GM12878 (cell line): ENCODE measurements around the gene LCMT1. TPM values are rescaled to one million over a fixed set of nuclear protein-coding genes. Genes with fewer than 3 reads are reported as not detected.
"Not testable (repeated sequence)": the region's sequence is repeated elsewhere in the genome, so short reads cannot be mapped to it uniquely, and the experiment has no call there.

Experiments
- ATAC-seq: fragments of 200-7000 bp; cut with Tn5 transposase; 3 replicates; pipeline ENCODE4 v1.9.1; 2020; ENCODE audit warnings: mild to moderate bottlenecking, moderate library complexity
- BruUV-seq: library from RNA; stranded (reverse); fragments of 400-500 nt; replicated peaks from 2 replicates; lab custom pipeline; 2021; lab: Mats Ljungman, UMichigan
- CTCF ChIA-PET: fragments of 300-600 bp; sonication (Branson Sonifier 250); formaldehyde crosslinking; extraction: SDS; loops from one replicate; lab custom pipeline; 2021; ENCODE audit warnings: inconsistent platforms; lab: Yijun Ruan, JAX
- POLR2A ChIA-PET: fragments of 350-600 bp; formaldehyde crosslinking; extraction: SDS; loops from one replicate; lab custom pipeline; 2021; ENCODE audit warnings: inconsistent platforms; lab: Charles Lee
- RAD21 ChIA-PET: fragments of 300-600 bp; sonication (Branson Sonifier 250); formaldehyde crosslinking; loops from one replicate; lab custom pipeline; 2023; ENCODE audit warnings: antibody characterized with exemption; ENCODE audit not compliant: unreplicated experiment; lab: Charles Lee
- SMC1A ChIA-PET: fragments of 300-600 bp; sonication (Branson Sonifier 250); formaldehyde crosslinking; loops from one replicate; lab custom pipeline; 2023; ENCODE audit not compliant: unreplicated experiment, uncharacterized antibody; lab: Charles Lee
- DNase-seq: peaks from one replicate; pipeline ENCODE4 v3.0.0-alpha.2; 2011; ENCODE audit warnings: low read depth, low spot score
- FAIRE-seq: peaks from 3 replicates; lab custom pipeline; 2011; peaks lifted over from hg19 to GRCh38; lab: Jason Lieb, UNC
- H2AFZ ChIP-seq: 2 replicates; pipeline ENCODE4 v1.6.0; 2011; ENCODE audit warnings: low read depth, low read length, control low read depth; ENCODE audit not compliant: control insufficient read depth
- H3K27ac ChIP-seq: 2 replicates; pipeline ENCODE4 v1.5.1; 2011; ENCODE audit warnings: control low read depth; ENCODE audit not compliant: control insufficient read depth, insufficient read depth
- H3K27me3 ChIP-seq, 2 experiments: replicated peaks in 1 of 2; 2 replicates each; pipeline versions ENCODE4 v1.6.0 to v1.6.1; 2011; ENCODE audit warnings: low read length in 1 of 2; ENCODE audit not compliant: control insufficient read depth in 2 of 2, insufficient read depth in 2 of 2
- H3K36me3 ChIP-seq, 2 experiments: 2 replicates each; pipeline ENCODE4 v1.5.1; 2011; ENCODE audit warnings: low read length in 1 of 2; ENCODE audit not compliant: control insufficient read depth in 2 of 2, insufficient read depth in 2 of 2
- H3K4me1 ChIP-seq: 2 replicates; pipeline ENCODE4 v1.6.1; 2011; ENCODE audit warnings: mild to moderate bottlenecking, low read length, moderate library complexity, mixed read lengths; ENCODE audit not compliant: control insufficient read depth, insufficient read depth
- H3K4me2 ChIP-seq: 2 replicates; pipeline ENCODE4 v1.6.0; 2011; ENCODE audit warnings: control low read depth; ENCODE audit not compliant: control insufficient read depth, insufficient read depth
- H3K4me3 ChIP-seq: fragments of 200-600 bp; sonication (generic); 2 replicates; pipeline ENCODE4 v1.5.1; 2016
- H3K79me2 ChIP-seq: 2 replicates; pipeline ENCODE4 v1.6.0; 2011; ENCODE audit warnings: low read length; ENCODE audit not compliant: control insufficient read depth, insufficient read depth
- H3K9ac ChIP-seq: 2 replicates; pipeline ENCODE4 v1.8.0; 2011; ENCODE audit warnings: low read length, control low read depth, mixed read lengths; ENCODE audit not compliant: control insufficient read depth, insufficient read depth
- H3K9me3 ChIP-seq: replicated peaks from 3 replicates; pipeline ENCODE4 v1.5.1; 2011; ENCODE audit warnings: mild to moderate bottlenecking, low read length; ENCODE audit not compliant: control insufficient read depth, insufficient read depth
- H4K20me1 ChIP-seq: 2 replicates; pipeline ENCODE4 v1.6.0; 2011; ENCODE audit not compliant: control insufficient read depth, insufficient read depth
- ATF7 ChIP-seq: fragments of 450-650 bp; IDR thresholded peaks from 2 replicates; pipeline ENCODE4 v1.6.1; 2016; ENCODE audit warnings: low read depth, mild to moderate bottlenecking
- BHLHE40 ChIP-seq, 2 experiments: fragments of 450-650 bp in 1 of 2; IDR thresholded peaks; 2 replicates each; pipeline ENCODE4 v1.6.1; 2011 to 2017; ENCODE audit warnings: low read depth in 2 of 2, borderline replicate concordance in 1 of 2, improper control_type of control experiment in 1 of 2, low read length in 1 of 2, mild to moderate bottlenecking in 1 of 2
- CBFB ChIP-seq: IDR thresholded peaks from 2 replicates; pipeline ENCODE4 v1.6.1; 2016; ENCODE audit warnings: antibody characterized with exemption, low read depth
- CBX5 ChIP-seq: sonication (generic); IDR thresholded peaks from 2 replicates; pipeline ENCODE4 v1.6.1; 2016; ENCODE audit warnings: low read depth, moderate library complexity, mild to moderate bottlenecking, inconsistent platforms
- EZH2 ChIP-seq: IDR thresholded peaks from 2 replicates; pipeline ENCODE4 v1.6.1; 2012; ENCODE audit warnings: low read depth, mild to moderate bottlenecking, control low read depth, inconsistent platforms, low read length, borderline replicate concordance; ENCODE audit not compliant: control insufficient read depth
- GABPA ChIP-seq: IDR thresholded peaks from 2 replicates; pipeline ENCODE4 v1.6.1; 2014; ENCODE audit warnings: antibody characterized with exemption, low read depth, mild to moderate bottlenecking, inconsistent platforms
- HCFC1 ChIP-seq: fragments of 150-350 bp; IDR thresholded peaks from 2 replicates; pipeline ENCODE4 v1.6.1; 2014; ENCODE audit warnings: low read length
- NFYA ChIP-seq: IDR thresholded peaks from 2 replicates; pipeline ENCODE4 v1.6.1; 2011; ENCODE audit warnings: low read depth, mild to moderate bottlenecking, low read length, improper control_type of control experiment, borderline replicate concordance
- NR2C1 ChIP-seq: fragments of 450-650 bp; IDR thresholded peaks from 2 replicates; pipeline ENCODE4 v1.6.1; 2017; ENCODE audit warnings: antibody characterized with exemption, mild to moderate bottlenecking, moderate library complexity
- PBX3 ChIP-seq: IDR thresholded peaks from 2 replicates; pipeline ENCODE4 v1.6.1; 2011; ENCODE audit warnings: mild to moderate bottlenecking, low read depth, low read length, moderate library complexity; ENCODE audit not compliant: insufficient replicate concordance
- SMAD5 ChIP-seq: IDR thresholded peaks from 2 replicates; pipeline ENCODE4 v1.6.1; 2016; ENCODE audit warnings: antibody characterized with exemption, low read depth
- TAF1 ChIP-seq: IDR thresholded peaks from 2 replicates; pipeline ENCODE4 v1.6.1; 2011; ENCODE audit warnings: mild to moderate bottlenecking, low read depth, low read length, borderline replicate concordance
- TCF3 ChIP-seq: IDR thresholded peaks from 2 replicates; pipeline ENCODE4 v1.6.1; 2012; ENCODE audit warnings: low read depth, mild to moderate bottlenecking, low read length, borderline replicate concordance; ENCODE audit not compliant: insufficient read depth
- WRNIP1 ChIP-seq: IDR thresholded peaks from 2 replicates; pipeline ENCODE4 v1.6.1; 2011; ENCODE audit warnings: low read depth, low read length, improper control_type of control experiment, borderline replicate concordance
- ZNF217 ChIP-seq: fragments of 450-650 bp; IDR thresholded peaks from 2 replicates; pipeline ENCODE4 v1.6.1; 2017; ENCODE audit warnings: antibody characterized with exemption, mild to moderate bottlenecking
- ZSCAN29 ChIP-seq: fragments of 450-650 bp; IDR thresholded peaks from 2 replicates; pipeline ENCODE4 v1.6.1; 2017; ENCODE audit warnings: mild to moderate bottlenecking, moderate library complexity
- WGBS: methylation state at CpG from one replicate; pipeline ENCODE4 v1.1.6; 2016; ENCODE audit warnings: low lambda C conversion rate; ENCODE audit not compliant: insufficient replicate concordance, insufficient coverage; ENCODE audit errors: missing lambda C conversion rate; 5-methylcytosine and 5-hydroxymethylcytosine counted together
- in situ Hi-C: fragments of 300-500 bp; cut with MboI; formaldehyde crosslinking; loops from 9 replicates; pipeline ENCODE4 v1.14.3; 2018; ENCODE audit warnings: mixed read lengths
- intact Hi-C: fragments of 100-400 bp; cut with micrococcal nuclease; formaldehyde crosslinking; loops from one replicate; pipeline ENCODE4 v1.14.2; 2022; ENCODE audit not compliant: unreplicated experiment
- polyA plus RNA-seq, 11 experiments: library from polyadenylated mRNA; depleted of rRNA in 4 of 11; unstranded in 6 of 11; stranded (reverse) in 5 of 11; fragments of >200 nt; fragmentation: Nextera tagmentation in 4 of 11; fragmentation: Illumina TruSeq in 1 of 11; extraction: Ambion mirVana in 4 of 11; extraction: Trizol in 1 of 11; gene quantifications; 1 replicate in 1 of 11; 2 replicates in 10 of 11; pipeline versions ENCODE4 v1.2.1 to v1.2.3, GENCODE V29; 2011 to 2016; ENCODE audit warnings: inconsistent platforms in 2 of 11, missing spikeins in 2 of 11, low read depth in 1 of 11
- total RNA-seq, 4 experiments: library from RNA; depleted of rRNA in 3 of 4; stranded (reverse); fragments of >200 nt in 3 of 4; fragmentation: Illumina TruSeq in 1 of 4; extraction: Trizol in 1 of 4; gene quantifications; 2 replicates each; pipeline versions ENCODE4 v1.2.1 to v1.2.3, GENCODE V29; 2013 to 2021
- TF ChIP-seq, protein P1 (sequence below): IDR thresholded peaks from 2 replicates; pipeline ENCODE4 v1.6.1; 2011; ENCODE audit warnings: borderline replicate concordance, low read depth, mild to moderate bottlenecking, moderate library complexity, mixed read lengths, low read length; ENCODE audit not compliant: insufficient read depth; ENCODE audit errors: extremely low read length

LCMT1 gene
- total and polyA plus RNA-seq, 10 of the 15 experiments (the other 5 are each of a cell fraction or from before 2014, with no cell fraction given), result 19.7 to 51.2 (median 32.6) TPM

DNA sequence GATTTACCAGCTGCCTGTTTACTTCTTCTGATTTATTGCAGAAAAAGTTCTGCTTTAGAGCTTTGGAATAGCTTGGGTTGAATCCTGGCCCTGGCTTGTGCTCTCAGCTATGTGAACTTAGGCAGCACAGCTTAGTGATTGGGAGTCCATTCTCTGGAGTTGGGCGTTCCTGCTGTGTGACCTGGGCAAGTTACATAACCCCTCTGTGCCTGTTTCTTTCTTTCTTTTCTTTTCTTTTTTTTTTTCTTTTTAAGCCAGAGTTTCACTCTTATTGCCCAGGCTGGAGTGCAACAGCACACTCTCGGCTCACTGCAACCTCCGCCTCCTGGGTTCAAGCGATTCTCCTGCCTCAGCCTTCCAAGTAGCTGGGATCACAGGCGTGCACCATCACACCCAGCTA is 53.7 kb downstream of the LCMT1 start:
- ChIA-PET POLR2A (no interaction called here), RAD21 (no interaction called here), SMC1A (interaction anchor here (1.1 kb wide), 1 partner anchor 59 kb away, joined by 3 read pairs; no protein-coding TSS in a partner anchor), CTCF (no interaction called here)
- BruUV-seq, result no TSS peak
- intact Hi-C loops, result no loop called here
- Histone ChIP-seq H3K27me3 (no peaks in the 10 kb centered on the region), H3K9ac (no peak overlapping the region), H3K79me2 (no peaks in the 10 kb centered on the region), H3K27ac (no peak overlapping the region), H3K4me2 (no peak overlapping the region), H4K20me1 (no peaks in the 10 kb centered on the region), H3K4me1 (no peaks in the 10 kb centered on the region), H3K36me3 (peaks cover 1 to 14% of the 10 kb centered on the region in 2 experiments), H2AFZ (no peak overlapping the region), H3K9me3 (no peaks in the 10 kb centered on the region), H3K4me3 (no peak overlapping the region)
- WGBS, result 80% methylated on average over 5 of the region's 5 CpGs
- in situ Hi-C loops, result no loop called here
- FAIRE-seq (no peak), ATAC-seq (no peak), DNase-seq (no peak)
- TF ChIP-seq HCFC1, result no peak
- no peak for TF ChIP-seq TAF1
- no peak for TF ChIP-seq CBFB
- TF ChIP-seq ZSCAN29, result no peak
- TF ChIP-seq TCF3, result no peak
- TF ChIP-seq NFYA, result no peak
- TF ChIP-seq GABPA, result no peak
- no peak for TF ChIP-seq NR2C1
- no peak for TF ChIP-seq PBX3
- TF ChIP-seq CBX5, result no peak
- TF ChIP-seq, protein P1, sequence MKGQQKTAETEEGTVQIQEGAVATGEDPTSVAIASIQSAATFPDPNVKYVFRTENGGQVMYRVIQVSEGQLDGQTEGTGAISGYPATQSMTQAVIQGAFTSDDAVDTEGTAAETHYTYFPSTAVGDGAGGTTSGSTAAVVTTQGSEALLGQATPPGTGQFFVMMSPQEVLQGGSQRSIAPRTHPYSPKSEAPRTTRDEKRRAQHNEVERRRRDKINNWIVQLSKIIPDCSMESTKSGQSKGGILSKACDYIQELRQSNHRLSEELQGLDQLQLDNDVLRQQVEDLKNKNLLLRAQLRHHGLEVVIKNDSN, result no peak
- TF ChIP-seq EZH2, result no peak
- TF ChIP-seq ZNF217, result no peak
- no peak for TF ChIP-seq SMAD5
- no peak for TF ChIP-seq ATF7
- TF ChIP-seq WRNIP1, result no peak
- TF ChIP-seq BHLHE40 (IDR thresholded peaks at IDR 0.05; ENCODE audit: borderline replicate concordance in 1 of 2, low read depth in 2 of 2, low read length in 1 of 2), result no peak

GRCh38 chr16:25167920-25168319 is 56.4 kb downstream of the LCMT1 start:
- SMC1A ChIA-PET, ATAC-seq, CTCF ChIA-PET, H2AFZ ChIP-seq, H3K79me2 ChIP-seq, DNase-seq, H3K4me2 ChIP-seq, H4K20me1 ChIP-seq, H3K27ac ChIP-seq, intact Hi-C loops, H3K4me1 ChIP-seq, H3K4me3 ChIP-seq, POLR2A ChIA-PET, RAD21 ChIA-PET, H3K27me3 ChIP-seq, BruUV-seq, H3K9ac ChIP-seq, FAIRE-seq, H3K9me3 ChIP-seq, in situ Hi-C loops: not testable (repeated sequence)
- H3K36me3 ChIP-seq, result peaks cover 0 to 14% of the 10 kb centered on the region in 2 experiments
- WGBS, result over 99% methylated on average over 9 of the region's 9 CpGs
